Colonic mucosa (tissue), 4 donors: ENCODE data around the gene TRPC6. TPM values are rescaled to one million over a fixed set of nuclear protein-coding genes. Genes with fewer than 3 reads are reported as not detected.

Experiments used
- DNase-seq: peaks from one replicate; pipeline ENCODE4 v3.0.0-alpha.2; 2020
- H3K27ac ChIP-seq: fragments of 200-600 bp; one replicate; pipeline ENCODE4 v1.8.0; 2021
- H3K27me3 ChIP-seq: fragments of 200-600 bp; one replicate; pipeline ENCODE4 v1.8.0; 2021
- H3K36me3 ChIP-seq: fragments of 200-600 bp; one replicate; pipeline ENCODE4 v1.8.0; 2021
- H3K4me1 ChIP-seq: fragments of 200-600 bp; one replicate; pipeline ENCODE4 v1.8.0; 2021; ENCODE audit warnings: mild to moderate bottlenecking
- H3K4me3 ChIP-seq: fragments of 200-600 bp; one replicate; pipeline ENCODE4 v1.8.0; 2021
- H3K9ac ChIP-seq, 2 donors: one replicate each; pipeline ENCODE4 v1.7.0; 2013; ENCODE audit warnings: control low read depth in 2 of 2, low read depth in 2 of 2, low read length in 2 of 2
- H3K9me3 ChIP-seq: fragments of 200-600 bp; one replicate; pipeline ENCODE4 v1.8.0; 2021
- intact Hi-C: fragments of 100-400 bp; cut with DNase I; formaldehyde crosslinking; loops from one replicate; pipeline ENCODE4 v1.14.1; 2022
- total RNA-seq, 2 donors: library from RNA; stranded (reverse); fragmentation: NEBNext Ultra II Directional in 1 of 2; extraction: Animal tissue kit (Norgen Biotek cat#: 25700) in 1 of 2; gene quantifications; one replicate each; pipeline ENCODE4 v1.2.1, GENCODE V29; 2021
- TF ChIP-seq, protein P1 (sequence below): fragments of 200-600 bp; IDR thresholded peaks from one replicate; pipeline ENCODE4 v1.8.0; 2022; ENCODE audit warnings: antibody characterized with exemption, mild to moderate bottlenecking
- donor health status: healthy.
- donor health status: DM: no; HTN: no; CAD: no.
- donor health status: DM: no; HTN: no; CAD: no.

The TRPC6 gene
- total RNA-seq, 2 donors from 2014 or later, result 0.37 to 0.96 TPM

DNA sequence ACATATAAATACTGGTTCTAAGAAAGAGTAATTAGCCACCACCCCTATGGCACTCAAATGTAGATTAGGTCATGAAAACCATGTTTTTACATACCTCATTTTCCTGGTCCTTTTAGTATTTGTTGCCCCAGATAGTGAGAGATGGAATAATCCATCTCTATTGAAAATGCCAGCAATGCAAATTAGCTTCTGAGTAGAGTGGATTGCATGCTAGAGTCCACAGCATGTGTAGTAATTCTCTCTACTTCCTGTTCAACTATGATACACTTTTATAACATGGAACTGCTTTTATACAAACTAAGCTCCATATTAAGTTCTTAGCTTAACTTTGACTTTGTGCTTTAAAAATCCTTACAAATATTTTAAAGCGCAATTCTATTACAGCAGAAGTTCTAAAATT, 73.2 kb downstream of the TRPC6 start:
- Histone ChIP-seq H3K4me3 (no peak overlapping the region), H3K4me1 (no peaks in the 10 kb centered on the region), H3K9me3 (no peaks in the 10 kb centered on the region), H3K27ac (no peak overlapping the region), H3K9ac (no peak overlapping the region), H3K36me3 (no peaks in the 10 kb centered on the region), H3K27me3 (no peaks in the 10 kb centered on the region)
- DNase-seq, result no peak
- intact Hi-C loops, result no loop called here
- TF ChIP-seq, protein P1, sequence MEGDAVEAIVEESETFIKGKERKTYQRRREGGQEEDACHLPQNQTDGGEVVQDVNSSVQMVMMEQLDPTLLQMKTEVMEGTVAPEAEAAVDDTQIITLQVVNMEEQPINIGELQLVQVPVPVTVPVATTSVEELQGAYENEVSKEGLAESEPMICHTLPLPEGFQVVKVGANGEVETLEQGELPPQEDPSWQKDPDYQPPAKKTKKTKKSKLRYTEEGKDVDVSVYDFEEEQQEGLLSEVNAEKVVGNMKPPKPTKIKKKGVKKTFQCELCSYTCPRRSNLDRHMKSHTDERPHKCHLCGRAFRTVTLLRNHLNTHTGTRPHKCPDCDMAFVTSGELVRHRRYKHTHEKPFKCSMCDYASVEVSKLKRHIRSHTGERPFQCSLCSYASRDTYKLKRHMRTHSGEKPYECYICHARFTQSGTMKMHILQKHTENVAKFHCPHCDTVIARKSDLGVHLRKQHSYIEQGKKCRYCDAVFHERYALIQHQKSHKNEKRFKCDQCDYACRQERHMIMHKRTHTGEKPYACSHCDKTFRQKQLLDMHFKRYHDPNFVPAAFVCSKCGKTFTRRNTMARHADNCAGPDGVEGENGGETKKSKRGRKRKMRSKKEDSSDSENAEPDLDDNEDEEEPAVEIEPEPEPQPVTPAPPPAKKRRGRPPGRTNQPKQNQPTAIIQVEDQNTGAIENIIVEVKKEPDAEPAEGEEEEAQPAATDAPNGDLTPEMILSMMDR, result no peak

DNA sequence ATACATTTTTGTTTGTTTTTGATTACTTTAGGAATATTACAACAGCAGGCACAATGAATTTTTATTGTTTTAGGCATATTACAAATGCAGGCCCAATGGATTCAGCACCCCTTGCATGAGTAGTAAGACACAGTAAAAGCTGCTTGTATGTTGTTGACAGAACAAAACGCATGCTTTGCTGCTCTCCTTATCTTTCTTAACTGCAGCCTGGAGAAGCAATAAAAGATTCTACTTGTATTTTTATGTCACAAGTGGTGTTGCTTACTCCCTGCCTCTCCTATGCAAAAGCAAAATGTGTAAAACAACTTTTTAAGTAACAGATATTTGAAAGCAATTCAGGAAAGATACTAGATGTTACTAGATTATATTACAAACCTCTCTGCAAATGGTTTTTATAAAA, 73.9 kb downstream of the TRPC6 start:
- Histone ChIP-seq H3K4me3 (no peak overlapping the region), H3K4me1 (no peaks in the 10 kb centered on the region), H3K27ac (no peak overlapping the region), H3K9ac (no peak overlapping the region), H3K36me3 (no peaks in the 10 kb centered on the region), H3K9me3 (no peaks in the 10 kb centered on the region), H3K27me3 (no peaks in the 10 kb centered on the region)
- intact Hi-C loops, result no loop called here
- no peak for DNase-seq
- TF ChIP-seq, protein P1, result no peak

DNA sequence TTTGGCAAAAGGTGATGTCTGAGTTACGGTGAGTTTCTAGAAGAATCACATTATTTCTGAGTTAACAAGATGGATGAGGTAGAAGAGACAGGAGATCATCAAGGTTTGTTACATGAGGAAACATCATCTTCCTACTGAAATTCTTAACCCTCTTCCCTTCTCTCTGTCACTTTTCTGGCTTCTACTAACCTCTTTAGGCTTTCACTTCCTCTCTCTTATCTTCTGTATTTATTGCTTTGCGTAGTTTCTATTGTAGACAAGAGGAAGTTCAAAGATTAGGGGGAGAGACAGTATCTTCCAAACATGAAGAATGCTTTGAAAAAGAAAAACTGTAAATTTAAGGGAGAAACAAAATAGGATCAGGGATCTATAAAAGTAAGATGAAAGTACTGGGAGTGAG, 75.4 kb downstream of the TRPC6 start:
- TF ChIP-seq, protein P1, result no peak
- Histone ChIP-seq H3K9me3 (no peaks in the 10 kb centered on the region), H3K36me3 (no peaks in the 10 kb centered on the region), H3K9ac (no peak overlapping the region), H3K27me3 (no peaks in the 10 kb centered on the region), H3K27ac (no peak overlapping the region), H3K4me1 (no peaks in the 10 kb centered on the region), H3K4me3 (no peak overlapping the region)
- intact Hi-C loops, result no loop called here
- DNase-seq, result no peak

DNA sequence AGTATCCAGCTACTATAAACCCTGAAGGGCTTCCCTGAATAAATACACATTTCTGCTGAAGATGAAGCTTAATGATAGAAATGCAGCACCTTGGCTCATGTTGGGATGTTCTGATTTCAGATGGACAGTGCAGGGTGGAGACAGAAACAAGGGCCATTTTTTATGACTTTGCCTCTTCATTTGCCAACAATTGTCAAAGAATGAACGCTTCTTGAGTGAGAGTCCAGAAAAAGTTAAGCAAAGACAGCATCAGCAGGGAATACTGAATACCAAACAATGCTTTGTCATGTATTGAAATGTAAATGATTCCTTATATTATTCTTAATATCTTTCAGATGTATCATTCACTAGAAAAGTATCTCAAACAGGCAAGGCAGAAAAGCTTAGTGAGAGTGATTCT, 84.9 kb downstream of the TRPC6 start:
- TF ChIP-seq, protein P1, result no peak
- intact Hi-C loops, result no loop called here
- no peaks in the 10 kb centered on the region for H3K9me3 ChIP-seq
- no peak overlapping the region for H3K4me3 ChIP-seq
- DNase-seq, result no peak
- no peaks in the 10 kb centered on the region for H3K27me3 ChIP-seq
- no peaks in the 10 kb centered on the region for H3K4me1 ChIP-seq
- H3K27ac ChIP-seq, result no peak overlapping the region
- H3K36me3 ChIP-seq, result no peaks in the 10 kb centered on the region
- H3K9ac ChIP-seq, result no peak overlapping the region

DNA sequence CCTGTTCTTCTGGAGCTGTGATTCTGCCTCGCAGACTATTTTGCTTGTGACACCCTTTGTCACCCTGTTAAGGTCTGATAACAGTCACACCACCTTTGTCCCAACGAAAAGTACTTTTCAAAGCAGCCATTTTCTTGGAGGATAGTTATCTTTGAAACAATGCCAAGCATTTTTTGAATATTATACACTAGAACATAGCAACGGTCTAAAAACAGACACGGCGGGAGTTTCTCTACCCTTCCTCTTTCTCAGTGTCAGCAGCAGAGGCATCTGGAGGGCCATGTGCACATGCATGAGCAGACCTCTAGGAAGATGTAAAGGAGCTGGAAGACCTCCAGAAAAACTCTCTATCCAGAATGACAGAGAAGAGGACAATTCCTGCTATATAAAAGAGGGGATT, 86.5 kb downstream of the TRPC6 start:
- Histone ChIP-seq H3K9me3 (no peaks in the 10 kb centered on the region), H3K27ac (no peak overlapping the region), H3K4me1 (no peaks in the 10 kb centered on the region), H3K27me3 (no peaks in the 10 kb centered on the region), H3K36me3 (no peaks in the 10 kb centered on the region), H3K4me3 (no peak overlapping the region), H3K9ac (no peak overlapping the region)
- DNase-seq, result no peak
- TF ChIP-seq, protein P1, result no peak
- intact Hi-C loops, result no loop called here

DNA sequence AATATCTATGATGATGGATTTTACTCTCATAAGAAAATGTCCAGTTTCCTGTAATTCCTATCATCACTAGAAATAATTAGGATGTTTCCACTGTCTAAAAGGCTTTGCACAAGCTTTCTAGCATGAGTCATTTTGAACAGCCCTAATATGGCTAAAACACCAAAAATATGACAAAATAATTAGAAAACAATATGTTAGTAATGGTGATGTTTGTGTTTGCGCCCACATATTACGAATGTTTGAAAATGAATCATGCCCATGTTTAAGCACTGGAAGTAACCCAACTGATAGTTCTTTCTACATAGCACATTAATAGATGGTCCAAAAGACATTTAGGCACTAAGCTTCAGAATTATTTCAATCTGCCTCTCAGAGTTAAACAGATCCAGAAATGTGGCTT, 96.0 kb downstream of the TRPC6 start:
- H3K4me1 ChIP-seq, result no peaks in the 10 kb centered on the region
- H3K27ac ChIP-seq, result no peak overlapping the region
- no peak overlapping the region for H3K4me3 ChIP-seq
- no peaks in the 10 kb centered on the region for H3K9me3 ChIP-seq
- no peak for DNase-seq
- no peak overlapping the region for H3K9ac ChIP-seq
- intact Hi-C loops, result no loop called here
- TF ChIP-seq, protein P1, result no peak
- no peaks in the 10 kb centered on the region for H3K27me3 ChIP-seq
- no peaks in the 10 kb centered on the region for H3K36me3 ChIP-seq
